ENCODE measurements around the gene ZBTB20. TPM values are rescaled to one million over a fixed set of nuclear protein-coding genes. Genes with fewer than 3 reads are reported as not detected.

Gene ZBTB20
- total and polyA plus RNA-seq, 2 donors (not counting 1 experiment from before 2014, with no cell fraction given): 4.0 to 22.5 TPM

- H4K20me1 ChIP-seq (ENCODE audit: control insufficient read depth, extremely low read depth, insufficient read depth, low read length): no peaks in the 10 kb centered on the region
- TF ChIP-seq, protein P1, sequence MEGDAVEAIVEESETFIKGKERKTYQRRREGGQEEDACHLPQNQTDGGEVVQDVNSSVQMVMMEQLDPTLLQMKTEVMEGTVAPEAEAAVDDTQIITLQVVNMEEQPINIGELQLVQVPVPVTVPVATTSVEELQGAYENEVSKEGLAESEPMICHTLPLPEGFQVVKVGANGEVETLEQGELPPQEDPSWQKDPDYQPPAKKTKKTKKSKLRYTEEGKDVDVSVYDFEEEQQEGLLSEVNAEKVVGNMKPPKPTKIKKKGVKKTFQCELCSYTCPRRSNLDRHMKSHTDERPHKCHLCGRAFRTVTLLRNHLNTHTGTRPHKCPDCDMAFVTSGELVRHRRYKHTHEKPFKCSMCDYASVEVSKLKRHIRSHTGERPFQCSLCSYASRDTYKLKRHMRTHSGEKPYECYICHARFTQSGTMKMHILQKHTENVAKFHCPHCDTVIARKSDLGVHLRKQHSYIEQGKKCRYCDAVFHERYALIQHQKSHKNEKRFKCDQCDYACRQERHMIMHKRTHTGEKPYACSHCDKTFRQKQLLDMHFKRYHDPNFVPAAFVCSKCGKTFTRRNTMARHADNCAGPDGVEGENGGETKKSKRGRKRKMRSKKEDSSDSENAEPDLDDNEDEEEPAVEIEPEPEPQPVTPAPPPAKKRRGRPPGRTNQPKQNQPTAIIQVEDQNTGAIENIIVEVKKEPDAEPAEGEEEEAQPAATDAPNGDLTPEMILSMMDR (conservative IDR thresholded peaks at IDR 0.05 in 1 of 2, IDR thresholded peaks at IDR 0.05 in 1 of 2; ENCODE audit: low read depth in 1 of 2, low read length in 2 of 2): no peak
- TF ChIP-seq EZH2 (IDR thresholded peaks at IDR 0.05; ENCODE audit: low read length, missing control alignments): no peak
- H3K27ac ChIP-seq (ENCODE audit: insufficient read depth, low read length): no peak overlapping the region
- no peak overlapping the region for H3K4me2 ChIP-seq (ENCODE audit: extremely low read depth, insufficient read depth, low read length)
- no peaks in the 10 kb centered on the region for H3K27me3 ChIP-seq (ENCODE audit: control insufficient read depth, insufficient read depth, low read length)
- H3K9ac ChIP-seq (ENCODE audit: insufficient read depth, low read length): no peak overlapping the region
- no peak overlapping the region for H2AFZ ChIP-seq (ENCODE audit: low read length)
- no peaks in the 10 kb centered on the region for H3K4me1 ChIP-seq (ENCODE audit: control insufficient read depth, extremely low read depth, insufficient read depth, low read length)
- no peaks in the 10 kb centered on the region for H3K9me3 ChIP-seq (ENCODE audit: control insufficient read depth, insufficient read depth, low read depth, low read length)
- H3K79me2 ChIP-seq (ENCODE audit: control insufficient read depth, insufficient read depth, low read length): no peaks in the 10 kb centered on the region
- no peak for DNase-seq (ENCODE audit: low read depth in 2 of 2)
- no peak overlapping the region for H3K4me3 ChIP-seq (replicated peaks in 1 of 4; ENCODE audit: control extremely low read depth in 1 of 4, insufficient read depth in 1 of 4, low read depth in 3 of 4, low read length in 4 of 4)
- no peaks in the 10 kb centered on the region for H3K36me3 ChIP-seq (ENCODE audit: control insufficient read depth, insufficient read depth, low read length)
Measured at GRCh38 chr3:114718071-114718897, 428.8 kb downstream of the ZBTB20 start.

GRCh38 chr3:114716916-114717315 is 430.2 kb downstream of the ZBTB20 start:
- H3K9me3 ChIP-seq (ENCODE audit: control insufficient read depth, insufficient read depth, low read depth, low read length): no peaks in the 10 kb centered on the region
- H3K9ac ChIP-seq (ENCODE audit: insufficient read depth, low read length): no peak overlapping the region
- H3K4me3 ChIP-seq (replicated peaks in 1 of 4; ENCODE audit: control extremely low read depth in 1 of 4, insufficient read depth in 1 of 4, low read depth in 3 of 4, low read length in 4 of 4): no peak overlapping the region
- no peak overlapping the region for H3K27ac ChIP-seq (ENCODE audit: insufficient read depth, low read length)
- DNase-seq (ENCODE audit: low read depth in 2 of 2): no peak
- H3K79me2 ChIP-seq (ENCODE audit: control insufficient read depth, insufficient read depth, low read length): no peaks in the 10 kb centered on the region
- no peaks in the 10 kb centered on the region for H3K36me3 ChIP-seq (ENCODE audit: control insufficient read depth, insufficient read depth, low read length)
- H2AFZ ChIP-seq (ENCODE audit: low read length): no peak overlapping the region
- no peaks in the 10 kb centered on the region for H4K20me1 ChIP-seq (ENCODE audit: control insufficient read depth, extremely low read depth, insufficient read depth, low read length)
- TF ChIP-seq EZH2 (IDR thresholded peaks at IDR 0.05; ENCODE audit: low read length, missing control alignments): no peak
- TF ChIP-seq, protein P1 (conservative IDR thresholded peaks at IDR 0.05 in 1 of 2, IDR thresholded peaks at IDR 0.05 in 1 of 2; ENCODE audit: low read depth in 1 of 2, low read length in 2 of 2): no peak
- H3K4me2 ChIP-seq (ENCODE audit: extremely low read depth, insufficient read depth, low read length): no peak overlapping the region
- H3K27me3 ChIP-seq (ENCODE audit: control insufficient read depth, insufficient read depth, low read length): no peaks in the 10 kb centered on the region
- no peaks in the 10 kb centered on the region for H3K4me1 ChIP-seq (ENCODE audit: control insufficient read depth, extremely low read depth, insufficient read depth, low read length)

- Histone ChIP-seq H3K79me2 (ENCODE audit: control insufficient read depth, insufficient read depth, low read length) (no peaks in the 10 kb centered on the region), H3K9me3 (ENCODE audit: control insufficient read depth, insufficient read depth, low read depth, low read length) (no peaks in the 10 kb centered on the region), H3K4me1 (ENCODE audit: control insufficient read depth, extremely low read depth, insufficient read depth, low read length) (no peaks in the 10 kb centered on the region), H4K20me1 (ENCODE audit: control insufficient read depth, extremely low read depth, insufficient read depth, low read length) (no peaks in the 10 kb centered on the region), H3K4me3 (replicated peaks in 1 of 4; ENCODE audit: control extremely low read depth in 1 of 4, insufficient read depth in 1 of 4, low read depth in 3 of 4, low read length in 4 of 4) (no peak overlapping the region), H3K27me3 (ENCODE audit: control insufficient read depth, insufficient read depth, low read length) (no peaks in the 10 kb centered on the region), H3K27ac (ENCODE audit: insufficient read depth, low read length) (no peak overlapping the region), H2AFZ (ENCODE audit: low read length) (no peak overlapping the region), H3K4me2 (ENCODE audit: extremely low read depth, insufficient read depth, low read length) (no peak overlapping the region), H3K9ac (ENCODE audit: insufficient read depth, low read length) (no peak overlapping the region), H3K36me3 (ENCODE audit: control insufficient read depth, insufficient read depth, low read length) (no peaks in the 10 kb centered on the region)
- no peak for TF ChIP-seq EZH2 (IDR thresholded peaks at IDR 0.05; ENCODE audit: low read length, missing control alignments)
- TF ChIP-seq, protein P1 (conservative IDR thresholded peaks at IDR 0.05 in 1 of 2, IDR thresholded peaks at IDR 0.05 in 1 of 2; ENCODE audit: low read depth in 1 of 2, low read length in 2 of 2): no peak
- no peak for DNase-seq (ENCODE audit: low read depth in 2 of 2)
Measured at GRCh38 chr3:114716126-114716525, 431.0 kb downstream of the ZBTB20 start.
